Activated T-cell treated with anti-CD3 and anti-CD28 coated beads for 48 hours (primary cell): ENCODE results near the gene TNNT3.
A peak's percentile ranks its signal among the peaks of the same experiment; 100 is the strongest.
"Not testable (repeated sequence)": the region's sequence is repeated elsewhere in the genome, so short reads cannot be mapped to it uniquely, and the experiment has no call there.

Experiments used
- DNase-seq: peaks from one replicate; pipeline ENCODE4 v3.0.0-alpha.2; 2020; ENCODE audit warnings: low read depth

Gene TNNT3

DNA sequence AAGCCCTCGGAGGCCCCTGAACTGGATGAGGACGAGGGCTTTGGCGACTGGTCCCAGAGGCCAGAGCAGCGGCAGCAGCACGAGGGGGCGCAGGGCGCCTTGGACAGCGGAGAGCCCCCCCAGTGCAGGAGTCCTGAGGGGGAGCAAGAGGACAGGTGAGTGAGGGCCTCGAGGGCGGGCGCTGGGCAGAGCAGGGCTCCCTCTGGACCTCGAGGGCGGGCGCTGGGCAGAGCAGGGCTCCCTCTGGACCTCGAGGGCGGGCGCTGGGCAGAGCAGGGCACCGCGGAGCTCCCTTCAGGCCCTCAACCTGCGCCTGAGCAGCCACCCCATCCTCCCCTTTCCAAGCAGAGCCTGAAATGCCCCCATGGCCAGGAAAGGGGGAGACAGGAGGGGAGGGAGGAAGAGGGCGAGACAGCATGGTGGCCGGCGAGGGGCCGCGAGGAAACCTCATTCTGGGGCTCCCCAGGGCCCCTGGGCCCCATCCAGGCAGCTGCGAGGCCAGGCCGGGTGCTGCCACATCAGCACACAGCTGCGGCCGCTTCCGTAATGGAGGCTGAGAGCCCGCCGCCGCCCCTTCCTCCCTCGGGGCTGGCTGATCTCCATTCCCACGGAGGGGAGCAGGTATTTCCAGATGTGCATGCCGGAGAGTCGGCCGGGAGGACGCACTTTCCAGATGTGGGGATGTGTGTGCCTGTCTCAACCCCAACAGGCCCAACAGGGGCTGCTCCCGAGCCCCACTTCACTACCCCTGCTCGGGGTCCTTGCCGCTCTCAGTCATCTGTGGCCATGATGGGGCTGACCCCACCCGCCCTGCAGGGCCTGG, 37.9 kb upstream of the TNNT3 start:
- DNase-seq, result no peak

DNA sequence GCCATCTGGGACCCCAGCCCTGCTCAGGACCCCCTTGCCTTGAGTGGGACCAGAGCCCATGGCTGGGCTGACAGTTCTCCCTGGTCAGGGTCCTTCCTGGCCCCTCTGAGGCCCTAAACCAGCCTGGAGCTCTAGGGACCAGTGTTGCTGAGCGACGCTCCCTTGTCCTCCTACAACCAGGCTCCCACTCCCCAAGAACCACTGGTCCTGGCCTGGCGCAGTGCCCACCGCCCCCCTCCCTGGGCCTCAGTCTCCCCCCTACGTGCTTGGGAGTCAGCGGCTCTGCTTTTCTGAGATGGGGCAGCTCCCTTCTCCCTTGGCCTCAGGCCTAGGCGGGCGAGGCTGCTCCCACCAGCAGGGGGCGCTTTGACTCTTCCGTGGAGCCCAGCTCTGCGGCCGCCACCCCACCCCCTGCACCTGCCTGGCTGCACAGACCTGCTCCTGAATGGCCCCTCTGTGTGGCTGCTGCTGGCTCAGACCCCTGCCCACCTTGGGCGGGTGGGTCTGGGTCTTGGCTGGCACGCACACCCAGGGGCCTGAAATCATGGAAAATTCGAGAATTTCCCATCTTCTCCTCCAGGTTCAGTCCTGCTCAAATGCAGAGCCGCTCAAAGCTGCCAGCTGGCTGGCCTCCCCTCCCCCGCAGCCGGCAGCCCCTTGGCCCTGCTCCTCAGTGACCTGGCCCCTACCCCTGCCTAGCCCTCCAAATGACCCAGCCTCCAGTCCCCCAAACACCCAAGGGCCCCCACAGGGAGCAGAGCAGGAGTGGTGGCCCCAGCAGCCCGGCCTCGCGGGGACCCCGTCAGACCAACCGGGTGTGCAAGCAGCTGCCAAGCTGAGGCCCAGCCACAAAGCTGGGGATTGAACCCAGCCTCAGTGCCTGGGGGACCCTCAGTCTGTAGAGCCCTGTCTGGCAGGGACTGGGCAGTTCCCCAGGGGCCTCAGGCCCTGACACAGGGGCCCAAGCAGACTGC, 37.0 kb upstream of the TNNT3 start:
- DNase-seq, result peak; percentile 82

- no peak for DNase-seq
Measured at GRCh38 chr11:1883346-1884302, 35.9 kb upstream of the TNNT3 start.

DNA sequence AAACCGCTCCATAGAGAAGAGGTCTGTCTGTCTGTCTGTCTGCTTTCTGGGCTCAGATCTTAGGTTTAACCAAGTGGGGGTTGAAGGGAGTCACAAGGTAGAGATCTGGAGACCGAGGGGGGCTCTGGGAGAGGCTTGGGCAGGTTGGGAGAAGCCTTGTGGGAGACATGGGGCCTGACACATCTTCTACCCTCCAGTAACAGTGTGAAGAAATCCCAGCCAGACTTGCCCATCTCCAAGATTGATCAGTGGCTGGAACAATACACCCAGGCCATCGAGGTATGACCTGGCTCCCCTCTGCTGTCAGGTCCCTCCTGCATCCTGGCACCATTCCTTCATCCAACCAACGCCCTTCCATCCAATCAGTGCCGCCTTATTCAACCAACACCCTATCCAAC, 35.2 kb upstream of the TNNT3 start:
- no peak for DNase-seq

DNA sequence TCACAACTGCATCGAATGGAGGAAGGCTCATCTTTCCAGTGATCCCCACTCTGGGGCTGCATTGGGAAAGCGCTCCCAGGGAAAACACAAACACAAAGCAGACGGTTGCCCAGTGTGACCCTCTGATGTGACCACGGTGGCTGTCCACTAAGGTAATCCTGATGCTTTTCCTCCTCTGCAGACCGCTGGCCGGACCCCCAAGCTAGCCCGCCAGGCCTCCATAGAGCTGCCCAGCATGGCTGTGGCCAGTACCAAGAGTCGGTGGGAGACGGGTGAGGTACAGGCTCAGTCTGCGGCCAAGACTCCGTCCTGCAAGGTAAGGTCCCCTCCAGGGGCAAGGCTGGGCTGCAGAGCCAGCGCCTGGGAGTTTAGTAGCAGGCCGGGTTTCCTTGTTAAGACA, 33.0 kb upstream of the TNNT3 start:
- not testable (repeated sequence) for DNase-seq

GRCh38 chr11:1887451-1888346, 31.8 kb upstream of the TNNT3 start:
- no peak for DNase-seq

DNA sequence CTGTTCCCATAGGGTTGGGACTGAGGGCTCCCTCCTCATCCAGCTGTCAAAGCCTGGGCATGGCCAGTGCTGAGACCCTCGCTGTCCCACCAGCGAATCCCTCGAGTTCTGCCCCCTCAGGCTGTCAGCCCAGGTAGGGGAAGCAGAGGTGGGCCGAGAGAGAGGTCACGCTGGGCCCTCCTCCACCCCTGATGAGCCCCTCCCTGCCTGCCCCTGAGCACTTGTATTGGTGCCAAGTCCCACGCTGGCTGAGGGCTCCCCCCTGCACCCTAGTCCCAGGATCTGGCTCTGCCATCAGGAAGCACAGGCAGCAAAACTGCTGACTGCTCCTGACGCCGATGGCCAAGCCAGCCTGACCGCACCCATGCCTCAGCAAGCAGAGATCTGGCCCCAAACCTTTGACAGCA, 31.2 kb upstream of the TNNT3 start:
- DNase-seq, result no peak

- DNase-seq, result no peak
Measured at GRCh38 chr11:1888811-1889210, 30.7 kb upstream of the TNNT3 start.

GRCh38 chr11:1889224-1889930, 30.1 kb upstream of the TNNT3 start:
- peak; percentile 61 for DNase-seq

DNA sequence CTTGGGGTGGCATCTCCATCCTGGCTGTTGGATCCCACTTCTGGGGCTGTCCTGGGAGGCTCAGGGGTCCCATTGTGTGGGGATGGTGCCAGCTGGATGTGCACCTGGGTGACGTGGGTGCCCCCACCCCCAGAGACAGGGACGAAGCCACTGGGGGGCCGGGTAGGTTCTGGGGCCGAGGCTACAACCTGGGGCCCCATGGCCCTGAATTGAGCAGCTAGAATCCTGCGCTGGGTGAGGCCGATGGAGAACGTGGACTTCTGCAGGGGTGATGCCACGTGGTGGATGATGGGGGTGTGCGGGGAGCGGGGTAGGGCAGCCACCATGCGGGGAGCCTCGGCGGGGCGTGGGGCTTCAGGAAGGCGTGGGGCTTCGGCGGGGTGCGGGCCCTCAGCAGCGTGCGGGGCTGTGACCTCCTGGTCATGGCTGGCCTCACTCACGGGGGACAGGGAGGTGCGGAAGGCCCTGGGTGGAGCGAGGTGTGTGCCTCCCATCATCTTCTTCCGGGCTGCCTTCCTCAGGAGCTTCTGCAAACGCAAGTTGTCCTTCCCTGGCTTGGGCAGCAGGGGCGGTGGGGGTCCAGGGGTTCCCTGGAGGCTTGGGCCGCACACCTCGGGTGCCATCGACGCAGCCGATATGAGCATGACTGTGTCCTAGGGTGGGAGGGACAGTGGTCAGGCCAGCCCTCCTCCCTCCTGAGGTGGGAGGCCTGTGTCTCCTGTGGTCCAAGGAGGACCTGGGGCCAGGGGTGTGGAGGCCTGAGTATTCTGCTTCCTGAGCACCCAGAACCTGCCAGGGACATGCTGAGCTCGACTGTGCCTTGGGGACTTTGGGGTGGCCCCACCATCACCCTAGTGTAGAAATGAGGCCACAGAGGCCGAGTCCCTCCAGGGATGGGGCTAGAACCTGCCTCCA, 29.3 kb upstream of the TNNT3 start:
- DNase-seq, result no peak

DNA sequence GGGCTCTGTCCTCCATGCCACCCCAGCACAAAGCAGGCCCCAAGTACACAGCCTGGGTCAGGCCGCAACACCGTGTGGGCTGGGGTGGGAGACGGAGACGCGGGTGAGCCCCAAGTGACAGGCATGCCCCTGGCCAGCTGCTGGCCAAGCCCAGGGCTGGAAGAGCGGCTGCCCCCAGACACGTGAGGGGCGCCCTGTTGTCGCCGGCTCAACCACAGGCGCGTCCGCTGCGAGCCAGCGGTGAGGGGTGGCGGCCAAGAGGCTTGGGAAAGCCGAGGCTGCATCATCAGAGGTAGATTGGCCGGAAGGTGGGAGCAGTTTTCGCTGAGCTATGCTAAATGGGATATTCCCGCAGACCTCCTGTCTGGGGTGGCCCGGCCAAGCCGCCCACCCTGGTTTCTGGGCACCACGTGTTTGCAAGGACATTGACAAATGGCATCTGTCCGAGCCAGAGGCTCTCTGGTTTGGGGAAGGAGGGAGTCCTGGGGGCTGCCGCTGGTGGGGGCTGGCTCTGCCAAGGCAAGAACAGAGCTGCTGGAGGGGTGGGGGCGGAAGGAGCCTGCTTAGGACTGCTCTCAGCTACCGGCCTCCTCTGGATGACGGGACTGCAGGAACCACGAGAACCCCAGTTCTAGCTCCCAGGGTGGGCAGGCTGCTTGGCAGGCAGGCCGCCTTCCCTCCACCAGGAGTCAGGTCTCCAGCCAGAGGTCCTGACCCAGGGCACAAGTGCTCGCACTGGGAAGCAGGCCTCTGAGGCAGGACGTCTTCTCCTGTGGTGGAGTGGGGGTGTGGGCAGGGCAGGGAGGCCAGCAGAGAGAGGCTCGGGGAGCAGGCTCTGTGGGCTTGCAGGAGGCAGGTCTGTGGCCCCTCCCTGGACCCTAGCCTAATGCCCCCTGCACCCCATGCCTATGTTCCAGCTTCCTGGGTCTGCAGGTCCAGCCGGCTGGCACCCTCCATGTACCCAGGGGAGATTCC, 28.4 kb upstream of the TNNT3 start:
- DNase-seq, result no peak

DNA sequence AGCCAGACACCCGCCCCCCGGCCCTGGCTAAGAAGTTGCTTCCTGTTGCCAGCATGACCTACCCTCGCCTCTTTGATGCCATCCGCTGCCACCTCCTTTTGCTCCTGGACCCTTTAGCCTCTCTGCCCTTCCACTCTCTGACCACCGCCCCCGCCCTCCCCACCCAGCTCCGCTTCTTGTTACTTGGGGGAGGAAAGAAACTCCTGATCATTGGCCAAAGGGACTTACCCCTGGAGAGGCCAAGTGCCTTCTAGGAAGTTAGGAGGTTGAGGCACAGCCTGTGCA, 27.7 kb upstream of the TNNT3 start, which contains the start of gene PRR33:
Gene PRR33 (minus strand): TSS at position 65 of the 285 bp plus-strand sequence. CDS start 1,311 bp downstream, outside the sequence.
- no peak for DNase-seq

DNA sequence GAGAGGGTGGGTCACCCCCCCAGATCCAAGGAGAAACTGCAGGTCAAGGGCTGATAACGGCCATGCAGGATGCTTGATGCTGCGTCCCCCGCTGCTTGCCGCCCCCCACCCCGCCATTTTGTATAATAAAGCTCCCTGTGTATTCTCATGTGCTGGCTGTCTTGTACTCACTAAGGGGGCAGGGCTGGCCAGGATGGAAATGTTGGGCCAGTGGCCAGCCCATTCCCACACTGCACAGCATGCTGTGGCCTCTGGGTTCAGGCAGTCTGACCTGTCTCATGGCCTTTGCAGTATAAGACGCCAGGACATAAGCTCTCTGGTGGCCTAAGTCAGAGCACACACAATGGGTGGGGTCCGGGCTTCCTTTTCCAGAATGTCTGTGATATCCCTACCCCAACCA, 27.4 kb upstream of the TNNT3 start:
- no peak for DNase-seq

DNA sequence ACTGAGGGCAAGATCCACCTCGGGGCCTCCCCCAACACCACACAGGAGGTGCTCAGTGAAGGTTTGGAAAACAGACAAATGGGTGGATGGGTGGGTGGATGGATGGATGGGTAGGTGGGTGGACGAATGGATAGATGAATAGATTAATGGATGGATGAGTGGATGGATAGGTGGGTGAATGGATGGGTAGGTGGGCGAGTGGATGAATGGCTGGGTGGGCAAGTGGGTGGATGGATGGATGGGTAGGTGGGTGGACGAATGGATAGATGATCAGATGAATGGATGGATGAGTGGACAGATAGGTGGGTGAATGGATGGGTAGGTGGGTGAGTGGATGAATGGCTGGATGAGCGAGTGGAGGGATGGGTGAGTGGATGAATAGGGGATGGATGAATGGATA, 26.9 kb upstream of the TNNT3 start:
- no peak for DNase-seq

DNA sequence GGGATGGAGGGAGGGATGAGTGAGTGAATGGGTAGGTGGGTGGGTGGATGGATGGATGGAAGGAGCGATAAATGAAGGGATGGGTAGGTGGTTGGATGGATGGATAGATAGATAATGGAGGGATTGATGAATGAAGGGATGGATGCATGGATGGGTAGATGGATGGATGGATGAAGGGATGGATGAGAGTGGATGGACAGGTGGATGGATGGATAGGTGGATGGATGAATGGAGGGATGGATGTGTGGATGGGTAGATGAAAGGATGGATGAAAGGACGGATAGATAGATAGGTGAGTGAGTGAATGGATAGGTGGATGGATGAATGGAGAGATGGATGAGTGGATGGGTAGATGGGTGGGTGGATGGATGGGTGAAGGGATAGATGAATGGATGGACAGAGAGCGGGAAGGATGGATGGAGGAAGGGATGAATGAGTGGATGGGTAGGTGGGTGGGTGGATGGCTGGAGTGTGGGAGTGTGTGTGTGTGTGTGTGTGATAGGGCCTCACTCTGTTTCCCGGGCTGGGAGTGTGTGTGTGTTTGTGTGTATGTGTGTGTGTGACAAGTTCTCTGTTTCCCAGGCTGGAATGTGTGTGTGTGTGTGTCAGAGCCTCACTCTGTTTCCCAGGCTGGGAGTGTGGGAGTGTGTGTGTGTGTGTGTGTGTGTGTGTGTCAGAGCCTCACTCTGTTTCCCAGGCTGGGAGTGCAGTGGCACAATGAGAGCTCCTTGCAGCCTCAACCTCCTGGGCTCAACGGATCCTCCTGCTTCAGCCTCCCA, 25.7 kb upstream of the TNNT3 start:
- no peak for DNase-seq

DNA sequence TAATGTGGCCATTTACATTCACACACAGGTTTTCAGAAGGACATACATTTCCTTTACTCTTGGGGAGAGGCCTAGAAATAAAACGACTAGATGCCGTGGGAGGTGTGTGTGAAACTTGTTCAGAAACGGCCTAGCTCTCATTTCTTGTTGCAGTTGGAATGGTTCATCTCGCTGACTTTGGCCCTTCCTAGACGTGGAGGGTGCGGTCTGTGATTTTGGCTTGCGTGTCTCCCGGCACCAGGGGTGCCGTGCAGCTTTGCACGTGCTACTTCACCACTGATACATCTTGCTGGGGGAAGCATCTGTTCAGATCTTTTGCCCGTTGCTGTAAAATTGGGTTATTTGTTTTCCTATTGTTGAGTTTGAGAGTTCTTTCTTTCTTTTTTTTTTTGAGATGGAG, 24.7 kb upstream of the TNNT3 start:
- no peak for DNase-seq

DNA sequence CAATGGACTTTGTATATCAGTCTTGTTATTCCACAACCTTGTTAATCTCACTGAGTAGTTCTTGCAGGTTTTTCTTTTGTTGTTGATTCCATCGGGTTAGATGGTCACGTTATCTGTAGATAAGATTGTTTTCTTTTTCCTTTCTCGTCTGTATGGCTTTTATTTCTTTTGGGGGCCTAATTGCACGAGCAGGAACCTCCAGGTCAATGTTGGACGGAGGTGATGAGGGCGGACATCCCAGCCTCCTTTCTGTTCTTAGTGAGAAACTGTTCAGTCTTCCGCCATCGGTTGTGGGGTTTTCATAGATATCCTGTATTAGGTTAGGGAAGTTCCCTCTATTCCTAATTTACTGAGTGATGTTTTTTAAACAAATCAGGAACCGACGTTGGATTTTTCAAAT, 23.0 kb upstream of the TNNT3 start:
- no peak for DNase-seq
